Activated CD4-positive, alpha-beta T cell treated with anti-CD3 and anti-CD28 coated beads for 4 hours (primary cell): ENCODE results near the gene TBC1D1.

Source experiments
- DNase-seq, 2 donors: peaks; one replicate each; pipeline ENCODE4 v3.0.0-alpha.2; 2020

Gene TBC1D1

GRCh38 chr4:38109370-38109769 is 218.5 kb downstream of the TBC1D1 start:
- DNase-seq = no peak

DNA sequence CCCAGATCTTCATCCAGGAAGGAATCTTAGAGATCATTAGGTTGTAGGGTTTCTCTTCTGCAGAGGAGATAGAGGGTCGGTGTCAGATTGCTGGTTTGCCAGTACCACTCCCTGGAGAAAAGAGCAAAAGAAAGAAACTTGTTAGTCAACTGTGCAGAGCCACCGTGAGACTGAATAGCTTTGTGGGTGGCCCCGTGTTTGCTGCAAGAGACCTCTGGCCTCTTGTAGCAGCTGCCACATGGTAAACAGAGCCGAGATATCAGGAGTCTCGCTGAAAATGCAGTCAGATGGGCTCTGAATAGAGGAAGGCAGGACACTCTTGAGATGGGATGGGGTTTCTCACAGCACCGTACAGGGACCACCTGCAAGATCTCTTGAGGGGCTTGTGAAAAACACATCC is 219.0 kb downstream of the TBC1D1 start:
- DNase-seq = no peak

- DNase-seq = no peak
These were observed 220.1 kb downstream of the TBC1D1 start for GRCh38 chr4:38111024-38111423.

- no peak for DNase-seq
These were observed 220.8 kb downstream of the TBC1D1 start for GRCh38 chr4:38111717-38112116.

DNA sequence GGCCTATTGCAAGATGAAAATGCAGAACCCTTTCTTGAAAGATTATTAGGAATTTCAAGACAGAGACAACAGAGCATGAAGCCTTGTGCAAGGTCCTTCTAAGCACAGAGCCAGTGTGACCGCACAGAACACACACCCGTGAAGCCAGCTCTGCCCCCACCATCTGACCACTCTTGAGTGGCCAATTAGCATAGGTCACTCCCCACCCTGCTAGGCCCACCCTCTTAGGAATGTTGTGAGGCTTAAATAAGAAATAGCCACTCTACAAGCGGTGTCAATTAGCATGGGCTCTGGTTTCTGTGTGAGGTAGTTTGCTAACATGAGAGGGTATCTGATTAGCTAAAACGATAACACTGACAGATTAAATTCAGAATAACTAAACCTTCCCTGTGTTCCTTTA is 222.2 kb downstream of the TBC1D1 start:
- DNase-seq = no peak

DNA sequence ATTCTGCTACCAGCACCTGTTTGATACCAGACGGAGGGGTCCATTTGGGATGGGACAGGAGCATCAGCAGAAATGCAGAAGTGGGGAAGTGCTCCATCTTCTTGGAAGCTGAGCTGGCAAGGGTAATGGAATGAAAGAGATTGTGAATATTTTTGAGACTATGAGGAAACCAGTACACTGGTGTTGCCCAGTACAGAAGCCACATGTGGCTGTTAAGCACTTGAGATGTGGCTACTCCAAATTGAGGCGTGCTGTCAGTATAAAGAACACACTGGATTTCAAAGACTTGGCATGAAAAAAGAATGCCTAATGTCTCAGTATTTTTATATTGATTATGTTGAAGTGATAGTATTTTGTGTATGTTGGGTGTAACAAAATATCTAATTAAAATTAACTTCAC is 222.7 kb downstream of the TBC1D1 start:
- DNase-seq = no peak

GRCh38 chr4:38114386-38115150 is 223.7 kb downstream of the TBC1D1 start:
- no peak for DNase-seq

- DNase-seq = no peak
These were observed 224.7 kb downstream of the TBC1D1 start for GRCh38 chr4:38115601-38116000.

GRCh38 chr4:38117591-38117990 is 226.7 kb downstream of the TBC1D1 start:
- DNase-seq = no peak

DNA sequence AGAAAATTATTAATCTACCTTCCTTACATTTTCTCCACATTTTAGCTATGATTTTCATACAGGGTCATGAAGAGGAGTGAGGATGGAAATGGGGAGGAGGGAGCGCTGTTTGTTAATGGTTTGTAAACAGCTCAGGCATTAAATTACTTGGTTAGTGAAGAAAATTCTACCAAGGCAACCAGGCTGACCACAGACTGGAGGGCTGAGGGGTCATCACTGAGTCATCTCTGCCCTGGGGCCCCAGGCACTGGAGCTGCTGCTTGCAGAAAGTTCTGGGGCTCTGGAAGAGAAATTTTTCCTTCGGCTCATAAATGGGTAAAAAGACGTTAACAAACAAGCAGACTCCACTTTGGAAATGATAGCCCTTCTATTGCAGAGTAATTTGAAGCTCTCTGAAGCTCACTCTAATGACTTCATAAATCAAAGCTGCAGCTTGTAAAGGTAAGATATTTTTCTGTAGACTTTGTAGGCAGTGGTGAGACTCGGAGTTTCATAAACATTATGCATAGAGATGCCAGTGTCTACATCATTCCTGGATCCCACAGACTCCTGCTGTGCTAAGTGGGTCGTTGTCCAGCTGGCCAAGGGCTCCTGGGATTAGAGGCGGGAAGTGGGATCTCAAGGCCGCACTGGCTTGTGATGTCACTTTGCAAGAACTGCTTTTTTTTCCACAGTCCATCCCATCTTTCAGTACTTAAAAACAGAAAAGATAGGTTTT is 228.9 kb downstream of the TBC1D1 start:
- DNase-seq = no peak

DNA sequence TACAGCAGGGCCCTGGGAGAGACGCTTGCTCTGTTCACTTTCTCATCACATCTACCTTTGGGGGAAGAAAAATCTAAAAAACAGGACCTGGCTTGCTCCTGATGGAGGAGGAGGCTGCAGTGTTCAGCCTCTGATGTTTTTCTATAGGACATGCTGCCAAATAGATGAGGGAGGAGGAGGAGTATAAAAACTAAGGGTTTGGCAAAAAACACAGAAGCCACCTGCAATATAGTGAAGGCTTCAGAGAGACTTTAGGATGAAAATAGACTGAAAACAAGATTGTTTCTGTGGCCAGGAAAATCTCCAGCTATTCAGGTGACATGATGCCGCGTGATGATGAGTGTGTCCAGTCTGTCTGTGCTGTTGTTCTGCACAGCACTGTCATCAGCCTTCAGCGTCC is 229.9 kb downstream of the TBC1D1 start:
- no peak for DNase-seq

GRCh38 chr4:38122060-38122459 is 231.2 kb downstream of the TBC1D1 start:
- DNase-seq = no peak

- no peak for DNase-seq
These were observed 232.7 kb downstream of the TBC1D1 start for GRCh38 chr4:38123555-38123954.

- DNase-seq = no peak
These were observed 234.1 kb downstream of the TBC1D1 start for GRCh38 chr4:38124961-38125360.

DNA sequence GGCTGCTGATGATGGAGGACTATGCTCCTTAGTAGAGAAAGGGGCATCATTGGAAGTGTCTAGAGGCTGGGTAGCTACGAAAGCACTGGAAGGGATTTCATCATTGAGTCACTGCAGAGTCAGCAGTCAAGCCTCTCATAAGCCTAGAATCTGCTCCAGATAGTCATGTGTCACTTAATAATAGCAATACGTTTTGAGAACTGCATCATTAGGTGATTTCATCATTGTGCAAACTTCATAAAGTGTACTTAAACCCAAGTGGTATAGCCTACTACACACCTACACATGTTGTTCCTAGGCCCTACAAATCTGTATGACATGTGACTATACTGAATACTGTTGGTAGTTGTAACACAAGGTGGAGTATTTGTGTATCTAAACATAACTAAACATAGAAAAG is 234.9 kb downstream of the TBC1D1 start:
- DNase-seq = no peak

- DNase-seq = peak; percentile 60 to 66
These were observed 237.9 kb downstream of the TBC1D1 start for GRCh38 chr4:38128478-38129459.

- no peak for DNase-seq
These were observed 238.8 kb downstream of the TBC1D1 start for GRCh38 chr4:38129460-38130227.

DNA sequence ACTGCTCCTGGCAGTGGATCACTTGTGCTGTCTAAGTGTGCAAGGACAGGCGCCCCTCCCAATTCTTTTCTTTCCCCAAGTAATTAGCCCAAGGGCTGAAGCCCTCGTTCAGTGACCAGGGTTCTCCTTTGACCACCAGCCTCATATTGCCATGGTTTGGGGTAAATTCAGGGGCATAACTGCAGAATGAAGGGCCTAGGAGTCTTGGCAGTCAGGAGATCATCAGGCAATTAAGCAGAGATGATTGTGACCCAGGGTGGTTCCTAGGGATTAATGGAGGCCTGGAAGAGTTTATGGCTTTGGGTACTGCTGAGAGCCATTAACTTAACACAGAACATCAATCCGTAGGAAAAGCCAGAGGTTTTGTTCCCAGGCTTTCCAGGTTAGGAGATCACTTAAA is 240.0 kb downstream of the TBC1D1 start:
- no peak for DNase-seq

DNA sequence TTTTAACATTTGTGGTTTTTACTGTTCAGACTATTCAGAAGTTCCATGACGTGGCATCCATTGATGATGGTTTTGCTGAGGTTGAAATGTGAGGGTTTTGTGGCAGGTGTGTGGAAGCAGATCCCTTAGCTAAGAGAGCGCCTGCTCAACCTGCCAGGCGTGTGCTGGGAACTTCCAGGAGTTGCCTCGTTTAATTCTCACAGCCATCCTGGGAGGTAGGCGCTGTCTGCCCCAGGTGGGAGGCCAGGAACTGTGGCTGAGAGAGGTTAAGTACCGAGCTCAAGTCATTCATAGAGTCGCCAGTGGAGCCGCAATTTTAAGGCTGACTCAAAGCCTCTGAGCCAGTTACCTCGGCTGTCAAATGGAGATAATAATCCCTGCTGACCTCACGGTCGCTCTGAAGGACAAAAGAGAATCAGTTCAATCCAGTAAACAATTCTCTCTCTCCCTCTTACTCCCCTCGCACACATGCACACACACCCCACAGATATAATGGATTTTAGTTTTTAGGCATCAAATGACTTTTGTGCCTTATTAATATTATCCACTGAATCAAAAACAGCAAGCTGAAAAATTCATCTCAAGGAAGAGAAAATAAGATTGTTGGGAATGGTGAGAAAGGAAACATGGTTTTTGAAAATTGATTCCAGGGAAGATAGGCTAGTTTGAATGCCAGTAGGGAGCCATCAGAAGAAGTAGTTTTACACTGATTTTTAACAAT is 240.6 kb downstream of the TBC1D1 start:
- peak; percentile 74 to 78 for DNase-seq

- DNase-seq = peak; percentile 72
These were observed 241.3 kb downstream of the TBC1D1 start for GRCh38 chr4:38132107-38132673.
